Natural killer cell (primary cell): ENCODE measurements around the gene GTF2F1. TPM values are rescaled to one million over a fixed set of nuclear protein-coding genes. Genes with fewer than 3 reads are reported as not detected.
"Not testable (repeated sequence)": the region's sequence is repeated elsewhere in the genome, so short reads cannot be mapped to it uniquely, and the experiment has no call there.

ENCODE experiments used
- ATAC-seq, 3 donors: fragments of 150-1000 bp in 2 of 3; fragments of 200-7000 bp in 1 of 3; cut with Tn5 transposase; 1 replicate in 1 of 3; 2 replicates in 2 of 3; pipeline ENCODE4 v1.10.0; 2021; ENCODE audit warnings: mild to moderate bottlenecking in 2 of 3, moderate library complexity in 2 of 3
- DNase-seq, 2 donors: peaks; one replicate each; pipeline versions ENCODE4 v3.0.0 to v3.0.0-alpha.2; 2013 to 2021; ENCODE audit warnings: mixed read lengths in 1 of 2
- H3K27ac ChIP-seq: one replicate; pipeline ENCODE4 v1.5.1; 2013; ENCODE audit warnings: mild to moderate bottlenecking, low read length
- H3K27me3 ChIP-seq: one replicate; pipeline ENCODE4 v1.6.1; 2013; ENCODE audit warnings: low read length; ENCODE audit not compliant: control insufficient read depth, insufficient read depth
- H3K36me3 ChIP-seq: one replicate; pipeline ENCODE4 v1.6.1; 2013; ENCODE audit warnings: low read length; ENCODE audit not compliant: control insufficient read depth, insufficient read depth
- H3K4me1 ChIP-seq: one replicate; pipeline ENCODE4 v1.6.1; 2013; ENCODE audit warnings: low read length; ENCODE audit not compliant: control insufficient read depth, insufficient read depth
- H3K4me3 ChIP-seq: one replicate; pipeline ENCODE4 v1.5.1; 2013; ENCODE audit warnings: low read length
- H3K9me3 ChIP-seq: one replicate; pipeline ENCODE4 v1.6.1; 2013; ENCODE audit warnings: low read length; ENCODE audit not compliant: control insufficient read depth, insufficient read depth
- H3K27ac Mint-ChIP-seq, 2 donors: one replicate each; pipeline ENCODE4 v1.8.0; 2022; ENCODE audit warnings: mild to moderate bottlenecking in 2 of 2, mixed read lengths in 2 of 2, moderate library complexity in 1 of 2
- H3K27me3 Mint-ChIP-seq, 2 donors: one replicate each; pipeline ENCODE4 v1.8.0; 2022; ENCODE audit warnings: low read depth in 2 of 2, mixed read lengths in 2 of 2
- H3K36me3 Mint-ChIP-seq: one replicate; pipeline ENCODE4 v1.8.0; 2022; ENCODE audit warnings: mixed read lengths
- H3K4me1 Mint-ChIP-seq, 2 donors: one replicate each; pipeline ENCODE4 v1.8.0; 2022; ENCODE audit warnings: mixed read lengths in 2 of 2
- H3K4me3 Mint-ChIP-seq: one replicate; pipeline ENCODE4 v1.8.0; 2022; ENCODE audit warnings: mild to moderate bottlenecking, moderate library complexity, mixed read lengths
- H3K9me3 Mint-ChIP-seq, 2 donors: one replicate each; pipeline ENCODE4 v1.8.0; 2022; ENCODE audit warnings: mixed read lengths in 2 of 2
- CTCF ChIP-seq: fragments of 200-600 bp; IDR thresholded peaks from one replicate; pipeline ENCODE4 v1.8.0; 2022; ENCODE audit warnings: antibody characterized with exemption
- WGBS: methylation state at CpG from one replicate; pipeline ENCODE4 v1.1.7; 2013; ENCODE audit warnings: missing lambda C conversion rate; ENCODE audit not compliant: insufficient coverage; 5-methylcytosine and 5-hydroxymethylcytosine counted together
- intact Hi-C: fragments of 100-400 bp; cut with micrococcal nuclease; formaldehyde crosslinking; loops from one replicate; pipeline ENCODE4 v1.14.2; 2022
- total RNA-seq, 4 donors: library from RNA; stranded (reverse); fragments of 120-200 nt in 1 of 4; gene quantifications; one replicate each; pipeline versions ENCODE4 v1.2.3 to v1.2.4, GENCODE V29; 2013 to 2022

The GTF2F1 gene
- total RNA-seq, 3 donors from 2014 or later (not counting 1 experiment from before 2014, with no cell fraction given) = 56.6 to 63.9 (median 63.9) TPM

- H3K27me3 ChIP-seq = no peaks in the 10 kb centered on the region
- no peaks in the 10 kb centered on the region for H3K9me3 Mint-ChIP-seq
- intact Hi-C loops = no loop called here
- no peak overlapping the region for H3K4me3 Mint-ChIP-seq
- H3K27me3 Mint-ChIP-seq = peaks cover 0 to 3% of the 10 kb centered on the region in 2 donors
- 72% methylated on average over 3 of the region's 4 CpGs for WGBS
- ATAC-seq = no peak
- no peaks in the 10 kb centered on the region for H3K36me3 ChIP-seq
- no peak for TF ChIP-seq CTCF
- H3K36me3 Mint-ChIP-seq = no peaks in the 10 kb centered on the region
- no peak for DNase-seq
- no peaks in the 10 kb centered on the region for H3K4me1 ChIP-seq
- H3K4me3 ChIP-seq = no peak overlapping the region
- no peaks in the 10 kb centered on the region for H3K9me3 ChIP-seq
- H3K27ac ChIP-seq = no peak overlapping the region
- H3K4me1 Mint-ChIP-seq = no peaks in the 10 kb centered on the region
- no peak overlapping the region for H3K27ac Mint-ChIP-seq
Measured at GRCh38 chr19:6354098-6354674, 38.8 kb downstream of the GTF2F1 start.

- Mint-ChIP-seq H3K27ac (no peak overlapping the region), H3K9me3 (no peaks in the 10 kb centered on the region), H3K36me3 (no peaks in the 10 kb centered on the region), H3K27me3 (peaks cover 0 to 5% of the 10 kb centered on the region in 2 donors), H3K4me3 (no peak overlapping the region), H3K4me1 (no peaks in the 10 kb centered on the region)
- no peaks in the 10 kb centered on the region for H3K27me3 ChIP-seq
- no peak for ATAC-seq
- TF ChIP-seq CTCF = no peak
- H3K36me3 ChIP-seq = no peaks in the 10 kb centered on the region
- H3K4me1 ChIP-seq = no peaks in the 10 kb centered on the region
- H3K27ac ChIP-seq = no peak overlapping the region
- intact Hi-C loops = no loop called here
- WGBS = 100% methylated on average over 2 of the region's 2 CpGs
- H3K9me3 ChIP-seq = no peaks in the 10 kb centered on the region
- no peak for DNase-seq
- H3K4me3 ChIP-seq = no peak overlapping the region
Measured at GRCh38 chr19:6352381-6353165, 40.4 kb downstream of the GTF2F1 start.

- no peak overlapping the region for H3K4me3 Mint-ChIP-seq
- Histone ChIP-seq H3K27me3 (no peaks in the 10 kb centered on the region), H3K4me3 (no peak overlapping the region), H3K4me1 (no peaks in the 10 kb centered on the region), H3K36me3 (no peaks in the 10 kb centered on the region), H3K9me3 (no peaks in the 10 kb centered on the region), H3K27ac (no peak overlapping the region)
- no peak for TF ChIP-seq CTCF
- ATAC-seq (no peak), DNase-seq (no peak)
- peaks cover 0 to 5% of the 10 kb centered on the region in 2 donors for H3K27me3 Mint-ChIP-seq
- intact Hi-C loops = no loop called here
- H3K27ac Mint-ChIP-seq = no peak overlapping the region
- WGBS = 83% methylated on average over 1 of the region's 2 CpGs
- no peaks in the 10 kb centered on the region for H3K4me1 Mint-ChIP-seq
- H3K9me3 Mint-ChIP-seq = no peaks in the 10 kb centered on the region
- H3K36me3 Mint-ChIP-seq = no peaks in the 10 kb centered on the region
Measured at GRCh38 chr19:6350688-6351087, 42.3 kb downstream of the GTF2F1 start.

- intact Hi-C loops, H3K4me3 ChIP-seq, H3K4me3 Mint-ChIP-seq: not testable (repeated sequence)
Measured at GRCh38 chr19:6349271-6349670, 43.7 kb downstream of the GTF2F1 start.

More at GRCh38 chr19:6349271-6349670, 43.7 kb downstream of the GTF2F1 start:
- not testable (repeated sequence) for ATAC-seq, H3K36me3 ChIP-seq, H3K4me1 ChIP-seq, H3K27me3 Mint-ChIP-seq, H3K27ac ChIP-seq, H3K9me3 ChIP-seq, H3K27me3 ChIP-seq, DNase-seq, H3K4me1 Mint-ChIP-seq, H3K36me3 Mint-ChIP-seq, H3K9me3 Mint-ChIP-seq, H3K27ac Mint-ChIP-seq
- 80% methylated on average over 1 of the region's 2 CpGs for WGBS
